LoVo (cell line): ENCODE data around the gene KHDRBS2.
A peak's percentile ranks its signal among the peaks of the same experiment; 100 is the strongest.

Source experiments
- DNase-seq: peaks from one replicate; pipeline ENCODE4 v3.0.0-alpha.2; 2016; ENCODE audit warnings: low spot score

Gene KHDRBS2

GRCh38 chr6:62285612-62286469 lies at the start of gene KHDRBS2:
KHDRBS2 (minus strand) TSS chr6:62286225.
- no peak for DNase-seq

- DNase-seq = no peak
Measured at GRCh38 chr6:62328607-62329006, 42.6 kb upstream of the KHDRBS2 start.

GRCh38 chr6:62324834-62325233 lies 38.8 kb upstream of the KHDRBS2 start:
- no peak for DNase-seq

GRCh38 chr6:62323818-62324431 lies 37.9 kb upstream of the KHDRBS2 start:
- no peak for DNase-seq

GRCh38 chr6:62298745-62299392 lies 12.8 kb upstream of the KHDRBS2 start:
- no peak for DNase-seq

- no peak for DNase-seq
Measured at GRCh38 chr6:62296541-62296940, 10.5 kb upstream of the KHDRBS2 start.

GRCh38 chr6:62288974-62289373 lies 2.9 kb upstream of the KHDRBS2 start:
- DNase-seq = no peak

- no peak for DNase-seq
Measured at GRCh38 chr6:62288562-62288961, 2.5 kb upstream of the KHDRBS2 start.

GRCh38 chr6:62286470-62286843 lies 432 bp upstream of the KHDRBS2 start:
- no peak for DNase-seq

- DNase-seq = no peak
Measured at GRCh38 chr6:62284725-62285124, 1.3 kb downstream of the KHDRBS2 start.

- peak; percentile 23 for DNase-seq
Measured at GRCh38 chr6:62283796-62284411, 2.1 kb downstream of the KHDRBS2 start.

- DNase-seq = no peak
Measured at GRCh38 chr6:62283365-62283764, 2.7 kb downstream of the KHDRBS2 start.

GRCh38 chr6:62280099-62280498 lies 5.9 kb downstream of the KHDRBS2 start:
- DNase-seq = no peak

GRCh38 chr6:62272114-62272513 lies 13.9 kb downstream of the KHDRBS2 start:
- DNase-seq = no peak

GRCh38 chr6:62265906-62266525 lies 20.0 kb downstream of the KHDRBS2 start:
- no peak for DNase-seq

GRCh38 chr6:62262283-62262682 lies 23.7 kb downstream of the KHDRBS2 start:
- DNase-seq = no peak

- no peak for DNase-seq
Measured at GRCh38 chr6:62246087-62246486, 39.9 kb downstream of the KHDRBS2 start.

GRCh38 chr6:62236784-62237183 lies 49.2 kb downstream of the KHDRBS2 start:
- DNase-seq = no peak

GRCh38 chr6:62229231-62229630 lies 56.8 kb downstream of the KHDRBS2 start:
- no peak for DNase-seq

- no peak for DNase-seq
Measured at GRCh38 chr6:62217866-62218265, 68.2 kb downstream of the KHDRBS2 start.

GRCh38 chr6:62202078-62202477 lies 83.9 kb downstream of the KHDRBS2 start:
- no peak for DNase-seq

GRCh38 chr6:62192593-62192992 lies 93.4 kb downstream of the KHDRBS2 start:
- no peak for DNase-seq
